DND-41 (cell line): ENCODE data around the gene POLR3B.

Experiments
- ATAC-seq: fragments of 200-7000 bp; cut with Tn5 transposase; 3 replicates; pipeline ENCODE4 v1.9.1; 2021; ENCODE audit warnings: low read depth; ENCODE audit not compliant: insufficient read depth
- DNase-seq: peaks from one replicate; pipeline ENCODE4 v3.0.0-alpha.2; 2020
- H2AFZ ChIP-seq: 2 replicates; pipeline ENCODE4 v1.6.0; 2012; ENCODE audit warnings: low read depth, low read length
- H3K27ac ChIP-seq: 2 replicates; pipeline ENCODE4 v1.5.1; 2012; ENCODE audit warnings: low read length, inconsistent platforms
- H3K27me3 ChIP-seq: fragments of 200-600 bp; sonication (generic); 2 replicates; pipeline ENCODE4 v1.6.0; 2012; ENCODE audit warnings: low read length, mild to moderate bottlenecking, inconsistent platforms; ENCODE audit not compliant: insufficient read depth, poor library complexity
- H3K36me3 ChIP-seq: 2 replicates; pipeline ENCODE4 v1.5.1; 2012; ENCODE audit warnings: low read length, inconsistent platforms; ENCODE audit not compliant: insufficient read depth
- H3K4me1 ChIP-seq: 2 replicates; pipeline ENCODE4 v1.5.1; 2012; ENCODE audit warnings: mild to moderate bottlenecking, low read length; ENCODE audit not compliant: insufficient read depth
- H3K4me2 ChIP-seq: 2 replicates; pipeline ENCODE4 v1.6.0; 2012; ENCODE audit warnings: mild to moderate bottlenecking, moderate library complexity, low read length, inconsistent platforms; ENCODE audit not compliant: insufficient read depth
- H3K4me3 ChIP-seq, 2 experiments: fragments of 200-600 bp in 1 of 2; shearing (Covaris generic) in 1 of 2; 2 replicates each; pipeline ENCODE4 v1.5.1; 2012 to 2016; ENCODE audit warnings: inconsistent platforms in 2 of 2, low read length in 2 of 2, mild to moderate bottlenecking in 2 of 2, low read depth in 1 of 2, moderate library complexity in 1 of 2
- H3K79me2 ChIP-seq: 2 replicates; pipeline ENCODE4 v1.6.0; 2012; ENCODE audit warnings: low read length, inconsistent platforms; ENCODE audit not compliant: insufficient read depth
- H3K9ac ChIP-seq: 2 replicates; pipeline ENCODE4 v1.6.0; 2012; ENCODE audit warnings: low read depth, mild to moderate bottlenecking, inconsistent platforms, low read length, moderate library complexity
- H3K9me3 ChIP-seq: 2 replicates; pipeline ENCODE4 v1.5.1; 2012; ENCODE audit warnings: low read length, moderate library complexity, mild to moderate bottlenecking, inconsistent platforms; ENCODE audit not compliant: insufficient read depth, severe bottlenecking
- H4K20me1 ChIP-seq: 2 replicates; pipeline ENCODE4 v1.6.0; 2012; ENCODE audit warnings: low read length; ENCODE audit not compliant: insufficient read depth
- EZH2 ChIP-seq: IDR thresholded peaks from 3 replicates; pipeline ENCODE4 v1.6.1; 2012; ENCODE audit warnings: borderline replicate concordance, low read depth, mild to moderate bottlenecking, moderate library complexity, low read length, inconsistent platforms; ENCODE audit not compliant: severe bottlenecking
- TF ChIP-seq, protein P1 (sequence below): IDR thresholded peaks from 2 replicates; pipeline ENCODE4 v1.5.1; 2012; ENCODE audit warnings: borderline replicate concordance, low read length, moderate library complexity, mild to moderate bottlenecking; ENCODE audit not compliant: poor library complexity, severe bottlenecking; ENCODE audit errors: extremely low read depth

The POLR3B gene

DNA sequence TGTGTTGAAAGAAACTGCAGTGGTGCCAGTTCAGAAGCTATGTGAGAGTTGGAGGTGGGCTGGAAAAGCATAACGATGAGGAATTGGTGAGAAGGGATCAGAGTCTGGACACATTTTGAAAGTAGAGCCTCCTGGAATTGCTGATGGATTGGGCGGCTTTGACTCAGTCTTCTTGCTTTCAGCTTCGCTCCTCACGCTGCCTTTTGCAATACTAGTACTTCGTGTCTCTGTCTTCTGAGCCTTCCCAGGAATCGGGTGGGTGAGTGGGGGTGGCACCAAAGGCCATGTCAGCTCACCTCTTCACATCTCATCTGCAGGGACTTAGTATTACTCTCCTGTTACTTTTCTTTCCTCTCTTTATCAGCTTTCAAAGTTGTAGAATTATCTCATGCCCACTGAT lies 123.7 kb downstream of the POLR3B start:
- H3K9me3 ChIP-seq = no peaks in the 10 kb centered on the region

DNA sequence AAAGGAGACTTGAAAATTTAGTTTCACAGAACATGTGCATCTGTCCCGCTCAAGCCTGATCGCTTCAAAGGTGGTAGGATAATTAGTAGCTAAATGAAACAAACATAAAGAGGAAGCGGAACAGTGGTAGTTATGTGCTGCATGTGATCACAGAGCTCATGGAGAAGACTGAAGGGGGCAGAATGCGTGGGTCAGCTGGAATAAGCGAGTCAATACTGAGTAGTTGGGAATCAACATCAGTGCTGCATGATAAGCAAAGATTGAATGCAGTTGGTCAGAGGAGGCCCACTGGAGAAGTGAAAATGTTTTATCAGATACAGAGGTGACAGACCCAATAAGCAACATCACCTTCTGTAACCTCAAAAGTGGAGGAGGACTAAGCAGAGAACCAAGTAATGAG lies 130.1 kb downstream of the POLR3B start:
- Histone ChIP-seq H3K27me3 (no peaks in the 10 kb centered on the region), H3K4me1 (no peaks in the 10 kb centered on the region), H3K9me3 (no peaks in the 10 kb centered on the region), H3K79me2 (no peaks in the 10 kb centered on the region), H4K20me1 (no peaks in the 10 kb centered on the region), H3K4me3 (no peak overlapping the region), H3K9ac (no peak overlapping the region), H3K36me3 (no peaks in the 10 kb centered on the region), H3K4me2 (no peak overlapping the region), H2AFZ (no peak overlapping the region), H3K27ac (no peak overlapping the region)
- DNase-seq (no peak), ATAC-seq (no peak)
- TF ChIP-seq, protein P1, sequence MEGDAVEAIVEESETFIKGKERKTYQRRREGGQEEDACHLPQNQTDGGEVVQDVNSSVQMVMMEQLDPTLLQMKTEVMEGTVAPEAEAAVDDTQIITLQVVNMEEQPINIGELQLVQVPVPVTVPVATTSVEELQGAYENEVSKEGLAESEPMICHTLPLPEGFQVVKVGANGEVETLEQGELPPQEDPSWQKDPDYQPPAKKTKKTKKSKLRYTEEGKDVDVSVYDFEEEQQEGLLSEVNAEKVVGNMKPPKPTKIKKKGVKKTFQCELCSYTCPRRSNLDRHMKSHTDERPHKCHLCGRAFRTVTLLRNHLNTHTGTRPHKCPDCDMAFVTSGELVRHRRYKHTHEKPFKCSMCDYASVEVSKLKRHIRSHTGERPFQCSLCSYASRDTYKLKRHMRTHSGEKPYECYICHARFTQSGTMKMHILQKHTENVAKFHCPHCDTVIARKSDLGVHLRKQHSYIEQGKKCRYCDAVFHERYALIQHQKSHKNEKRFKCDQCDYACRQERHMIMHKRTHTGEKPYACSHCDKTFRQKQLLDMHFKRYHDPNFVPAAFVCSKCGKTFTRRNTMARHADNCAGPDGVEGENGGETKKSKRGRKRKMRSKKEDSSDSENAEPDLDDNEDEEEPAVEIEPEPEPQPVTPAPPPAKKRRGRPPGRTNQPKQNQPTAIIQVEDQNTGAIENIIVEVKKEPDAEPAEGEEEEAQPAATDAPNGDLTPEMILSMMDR = no peak
- TF ChIP-seq EZH2 = no peak

More for the DNA sequence above, 123.7 kb downstream of the POLR3B start:
- DNase-seq = no peak
- Histone ChIP-seq H3K4me3 (no peak overlapping the region), H3K4me2 (no peak overlapping the region), H3K27me3 (no peaks in the 10 kb centered on the region), H2AFZ (no peak overlapping the region), H3K36me3 (peaks cover 4% of the 10 kb centered on the region; the same call in 1 of the 2 replicates), H4K20me1 (no peaks in the 10 kb centered on the region), H3K4me1 (no peaks in the 10 kb centered on the region), H3K27ac (no peak overlapping the region), H3K9ac (no peak overlapping the region), H3K79me2 (no peaks in the 10 kb centered on the region)
- TF ChIP-seq EZH2 = no peak
- TF ChIP-seq, protein P1 = no peak
- no peak for ATAC-seq

DNA sequence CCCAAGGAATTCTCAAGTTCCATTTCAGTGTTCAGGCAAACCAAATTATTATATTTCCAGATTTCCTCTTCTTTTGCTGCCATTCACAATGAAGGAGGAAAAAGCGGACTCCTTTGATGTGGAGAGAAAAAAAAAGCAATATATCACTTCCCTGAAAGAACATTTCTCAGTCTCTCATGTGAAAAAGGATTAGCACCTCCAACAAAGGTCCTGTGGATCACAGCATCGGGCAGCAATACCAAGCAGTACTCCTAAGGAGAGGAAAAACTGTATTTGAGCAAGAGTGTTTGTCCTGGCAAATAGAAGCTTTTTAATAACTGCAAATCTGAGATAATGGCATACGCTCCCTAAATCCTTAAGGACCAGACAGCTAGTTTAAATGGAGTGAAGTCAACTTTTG lies 131.3 kb downstream of the POLR3B start:
- no peaks in the 10 kb centered on the region for H3K27me3 ChIP-seq
- H3K4me3 ChIP-seq = no peak overlapping the region
- H3K4me2 ChIP-seq = no peak overlapping the region
- H3K27ac ChIP-seq = no peak overlapping the region
- H2AFZ ChIP-seq = no peak overlapping the region
- H3K9ac ChIP-seq = no peak overlapping the region
- H3K79me2 ChIP-seq = no peaks in the 10 kb centered on the region
- no peaks in the 10 kb centered on the region for H3K4me1 ChIP-seq
- no peak for ATAC-seq
- no peak for DNase-seq
- TF ChIP-seq, protein P1 = no peak
- H3K36me3 ChIP-seq = no peaks in the 10 kb centered on the region
- no peaks in the 10 kb centered on the region for H3K9me3 ChIP-seq
- no peaks in the 10 kb centered on the region for H4K20me1 ChIP-seq

DNA sequence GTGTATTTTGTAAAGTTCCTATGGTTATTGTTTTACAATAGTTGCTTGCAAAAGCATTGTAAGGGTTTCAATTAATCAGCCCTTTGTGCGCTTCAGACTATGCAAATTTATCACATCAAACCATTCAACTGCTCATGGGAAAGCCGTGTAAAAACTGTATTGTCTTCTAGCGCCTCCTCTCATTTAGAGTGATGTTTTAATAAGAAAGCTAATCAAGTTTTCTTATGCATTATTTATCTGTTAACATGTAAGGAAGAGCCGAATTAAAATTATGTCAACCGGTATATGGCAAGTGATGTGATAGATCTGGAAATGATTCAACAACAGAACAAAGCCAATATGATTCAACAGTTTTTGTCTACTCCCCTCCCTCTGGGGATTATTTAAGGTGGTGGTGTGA lies 132.7 kb downstream of the POLR3B start:
- no peak overlapping the region for H3K4me3 ChIP-seq
- no peak overlapping the region for H3K27ac ChIP-seq
- ATAC-seq (no peak), DNase-seq (no peak)
- H3K79me2 ChIP-seq = no peaks in the 10 kb centered on the region
- H3K36me3 ChIP-seq = no peaks in the 10 kb centered on the region
- H4K20me1 ChIP-seq = no peaks in the 10 kb centered on the region
- no peak for TF ChIP-seq EZH2
- TF ChIP-seq, protein P1 = no peak
- H3K4me1 ChIP-seq = no peaks in the 10 kb centered on the region
- H3K9ac ChIP-seq = no peak overlapping the region
- no peak overlapping the region for H2AFZ ChIP-seq
- no peaks in the 10 kb centered on the region for H3K27me3 ChIP-seq
- H3K4me2 ChIP-seq = no peak overlapping the region
- no peaks in the 10 kb centered on the region for H3K9me3 ChIP-seq
